ENCODE measurements around the gene ZP1.

- no peak for TF ChIP-seq CTCF (IDR thresholded peaks at IDR 0.05)
- TF ChIP-seq POLR2AphosphoS5 (IDR thresholded peaks at IDR 0.05): no peak
Observed at GRCh38 chr11:60818057-60818456, 49.3 kb upstream of the ZP1 start.

Data from esophagus muscularis mucosa (tissue), 3 donors.